Neural progenitor cell (in vitro differentiated cells): ENCODE data around the gene RWDD1. TPM values are rescaled to one million over a fixed set of nuclear protein-coding genes. Genes with fewer than 3 reads are reported as not detected.

ENCODE experiments used
- DNase-seq: peaks from one replicate; pipeline ENCODE4 v3.0.0-alpha.2; 2016; ENCODE audit warnings: low spot score
- H2AFZ ChIP-seq: fragments of 200-600 bp; sonication (generic); replicated peaks from 2 replicates; pipeline ENCODE4 v1.6.1; 2016; ENCODE audit warnings: antibody characterized with exemption
- H3F3A ChIP-seq: fragments of 200-600 bp; sonication (generic); 2 replicates; pipeline ENCODE4 v1.6.1; 2016; ENCODE audit warnings: antibody characterized with exemption, low read depth
- H3K27ac ChIP-seq: fragments of 200-600 bp; sonication (generic); 2 replicates; pipeline ENCODE4 v1.5.1; 2016; ENCODE audit warnings: mild to moderate bottlenecking
- H3K27me3 ChIP-seq: fragments of 200-600 bp; sonication (generic); 2 replicates; pipeline ENCODE4 v1.6.1; 2016; ENCODE audit warnings: mild to moderate bottlenecking, moderate library complexity
- H3K36me3 ChIP-seq: fragments of 200-600 bp; sonication (generic); 2 replicates; pipeline ENCODE4 v1.5.1; 2016
- H3K4me1 ChIP-seq: fragments of 200-600 bp; sonication (generic); 2 replicates; pipeline ENCODE4 v1.6.1; 2016; ENCODE audit warnings: mixed run types
- H3K4me2 ChIP-seq: fragments of 200-600 bp; sonication (generic); 2 replicates; pipeline ENCODE4 v1.6.1; 2016
- H3K4me3 ChIP-seq: fragments of 200-600 bp; sonication (generic); 2 replicates; pipeline ENCODE4 v1.5.1; 2016
- H3K79me2 ChIP-seq: fragments of 200-600 bp; sonication (generic); 2 replicates; pipeline ENCODE4 v1.6.1; 2016; ENCODE audit warnings: low read depth
- H3K9ac ChIP-seq: fragments of 200-600 bp; sonication (generic); 2 replicates; pipeline ENCODE4 v1.6.1; 2016
- H3K9me3 ChIP-seq: fragments of 200-600 bp; sonication (generic); 2 replicates; pipeline ENCODE4 v1.5.1; 2016; ENCODE audit warnings: low read depth
- H4K20me1 ChIP-seq: fragments of 200-600 bp; sonication (generic); 2 replicates; pipeline ENCODE4 v1.6.1; 2016; ENCODE audit warnings: low read depth
- H3K27ac Mint-ChIP-seq: 3 replicates; pipeline ENCODE4 v1.8.0; 2021; ENCODE audit warnings: mixed read lengths
- H3K27me3 Mint-ChIP-seq: 2 replicates; pipeline ENCODE4 v1.8.0; 2022; ENCODE audit warnings: low read depth, mild to moderate bottlenecking, inconsistent platforms, moderate library complexity, mixed read lengths; ENCODE audit not compliant: insufficient read depth
- H3K36me3 Mint-ChIP-seq: 3 replicates; pipeline ENCODE4 v1.8.0; 2021; ENCODE audit warnings: mixed read lengths
- H3K4me1 Mint-ChIP-seq: 3 replicates; pipeline ENCODE4 v1.8.0; 2021; ENCODE audit warnings: mixed read lengths
- H3K4me3 Mint-ChIP-seq: 3 replicates; pipeline ENCODE4 v1.8.0; 2021; ENCODE audit warnings: mild to moderate bottlenecking, moderate library complexity, mixed read lengths
- H3K9me3 Mint-ChIP-seq: 3 replicates; pipeline ENCODE4 v1.8.0; 2020; ENCODE audit warnings: mixed read lengths
- CTCF ChIP-seq: fragments of 200-600 bp; sonication (generic); IDR thresholded peaks from 2 replicates; pipeline ENCODE4 v1.5.1; 2017; ENCODE audit warnings: antibody characterized with exemption, mild to moderate bottlenecking
- EZH2 ChIP-seq: fragments of 200-600 bp; sonication (generic); IDR thresholded peaks from 2 replicates; pipeline ENCODE4 v1.6.1; 2017; ENCODE audit warnings: antibody characterized with exemption, mild to moderate bottlenecking, moderate library complexity
- EZH2phosphoT487 ChIP-seq: fragments of 200-600 bp; sonication (generic); IDR thresholded peaks from 2 replicates; pipeline ENCODE4 v1.6.1; 2017; ENCODE audit warnings: antibody characterized with exemption
- total RNA-seq: library from RNA; depleted of rRNA; stranded (reverse); fragments of >200 nt; gene quantifications from 2 replicates; pipeline ENCODE4 v1.2.3, GENCODE V29; 2015; ENCODE audit warnings: low replicate concordance

RWDD1 gene
- total RNA-seq, 1 donor from 2014 or later = 43.2 TPM

DNA sequence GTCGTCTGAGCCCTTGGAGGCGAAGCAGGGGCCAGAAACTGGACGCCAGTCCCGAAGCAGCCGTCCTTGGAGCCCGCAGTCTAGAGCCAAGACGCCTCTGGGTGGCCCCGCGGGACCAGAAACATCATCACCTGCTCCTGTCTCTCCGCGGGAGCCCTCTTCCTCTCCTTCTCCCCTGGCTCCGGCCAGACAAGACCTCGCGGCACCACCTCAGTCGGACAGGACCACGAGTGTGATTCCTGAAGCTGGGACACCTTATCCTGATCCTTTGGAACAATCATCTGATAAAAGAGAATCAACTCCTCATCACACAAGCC lies 45.4 kb downstream of the RWDD1 start:
- Histone ChIP-seq H3K27me3 (peaks cover 32% of the 10 kb centered on the region), H3F3A (no peaks in the 10 kb centered on the region), H4K20me1 (no peaks in the 10 kb centered on the region), H3K36me3 (no peaks in the 10 kb centered on the region), H3K9me3 (no peaks in the 10 kb centered on the region), H3K4me2 (peak overlapping the region; percentile 94), H3K4me1 (peaks cover 4% of the 10 kb centered on the region), H3K79me2 (no peaks in the 10 kb centered on the region), H3K27ac (no peak overlapping the region), H3K9ac (no peak overlapping the region), H2AFZ (peak overlapping the region; percentile 75), H3K4me3 (peak overlapping the region; percentile 65)
- TF ChIP-seq EZH2phosphoT487 (no peak), EZH2 (no peak), CTCF (no peak)
- Mint-ChIP-seq H3K4me1 (peaks cover 9% of the 10 kb centered on the region), H3K27ac (peak overlapping the region; percentile 98), H3K4me3 (peak overlapping the region; percentile 93), H3K36me3 (no peaks in the 10 kb centered on the region), H3K9me3 (peaks cover 4% of the 10 kb centered on the region), H3K27me3 (peaks cover 5% of the 10 kb centered on the region)
- DNase-seq = peak; percentile 43

DNA sequence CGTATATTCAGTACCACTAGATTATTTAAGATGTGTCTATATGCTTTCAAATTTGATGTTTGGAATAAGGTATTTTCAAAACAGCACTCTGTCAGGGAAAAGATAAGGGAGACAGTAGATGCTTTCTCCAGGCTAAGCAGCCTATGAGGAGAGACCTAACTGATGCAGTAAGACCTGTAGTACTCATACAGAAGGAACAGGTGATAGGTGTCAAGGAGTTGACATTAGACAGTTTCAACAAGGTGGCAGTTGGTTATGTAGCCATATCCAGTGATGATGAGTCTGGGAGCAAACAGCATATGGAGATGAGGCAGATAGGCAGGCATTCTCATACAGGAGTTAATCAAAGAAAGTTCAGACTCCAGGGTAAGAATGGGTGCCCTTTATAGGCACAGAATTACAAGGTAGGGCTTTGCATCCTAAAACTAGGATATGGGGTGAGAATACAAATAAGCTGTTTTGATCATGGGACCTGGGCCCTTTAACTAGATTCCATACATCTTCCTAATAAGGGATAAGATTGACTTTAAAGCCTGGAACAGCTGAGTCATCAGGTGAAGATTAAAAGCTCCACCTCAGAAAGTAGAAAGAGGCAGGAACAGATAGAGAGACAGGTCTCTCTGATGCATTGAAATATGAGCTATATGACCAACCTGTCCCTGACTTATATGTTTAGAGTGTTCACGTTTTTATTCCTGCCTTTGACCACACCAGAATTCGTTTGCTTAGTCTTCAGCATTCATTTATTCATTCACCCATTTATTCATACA lies 52.9 kb downstream of the RWDD1 start:
- Histone ChIP-seq H3K79me2 (no peaks in the 10 kb centered on the region), H3K4me2 (no peak overlapping the region), H4K20me1 (no peaks in the 10 kb centered on the region), H3K36me3 (no peaks in the 10 kb centered on the region), H3F3A (no peaks in the 10 kb centered on the region), H3K4me1 (no peaks in the 10 kb centered on the region), H3K27me3 (peaks cover 4% of the 10 kb centered on the region), H3K9ac (no peak overlapping the region), H3K9me3 (no peaks in the 10 kb centered on the region), H3K27ac (no peak overlapping the region), H2AFZ (no peak overlapping the region), H3K4me3 (no peak overlapping the region)
- Mint-ChIP-seq H3K4me3 (no peak overlapping the region), H3K4me1 (peaks cover 3% of the 10 kb centered on the region), H3K27ac (no peak overlapping the region), H3K27me3 (no peaks in the 10 kb centered on the region), H3K36me3 (peaks cover 2% of the 10 kb centered on the region), H3K9me3 (no peaks in the 10 kb centered on the region)
- TF ChIP-seq CTCF (no peak), EZH2 (no peak), EZH2phosphoT487 (no peak)
- DNase-seq = no peak

GRCh38 chr6:116625872-116626271 lies 54.6 kb downstream of the RWDD1 start:
- Histone ChIP-seq H4K20me1 (no peaks in the 10 kb centered on the region), H3K79me2 (no peaks in the 10 kb centered on the region), H3K4me1 (no peaks in the 10 kb centered on the region), H3K27ac (no peak overlapping the region), H3K9ac (no peak overlapping the region), H3F3A (no peaks in the 10 kb centered on the region), H3K9me3 (no peaks in the 10 kb centered on the region), H3K4me3 (no peak overlapping the region), H3K36me3 (no peaks in the 10 kb centered on the region), H2AFZ (no peak overlapping the region), H3K27me3 (no peaks in the 10 kb centered on the region), H3K4me2 (no peak overlapping the region)
- peaks cover 4% of the 10 kb centered on the region for H3K36me3 Mint-ChIP-seq
- H3K4me1 Mint-ChIP-seq = peaks cover 3% of the 10 kb centered on the region
- TF ChIP-seq CTCF (no peak), EZH2 (no peak), EZH2phosphoT487 (no peak)
- no peak overlapping the region for H3K27ac Mint-ChIP-seq
- H3K9me3 Mint-ChIP-seq = no peaks in the 10 kb centered on the region
- no peak for DNase-seq
- no peak overlapping the region for H3K4me3 Mint-ChIP-seq
- H3K27me3 Mint-ChIP-seq = no peaks in the 10 kb centered on the region
